ENCODE measurements around the gene ELP1. TPM values are rescaled to one million over a fixed set of nuclear protein-coding genes. Genes with fewer than 3 reads are reported as not detected.

The ELP1 gene
- total RNA-seq, 4 donors from 2014 or later: 15.0 to 20.9 (median 20.6) TPM

GRCh38 chr9:108950168-108950567 lies 16.2 kb upstream of the ELP1 start:
- TF ChIP-seq CTCF (IDR thresholded peaks at IDR 0.05; ENCODE audit: low read depth): no peak

GRCh38 chr9:108939975-108940374 lies 6.1 kb upstream of the ELP1 start:
- TF ChIP-seq CTCF (IDR thresholded peaks at IDR 0.05; ENCODE audit: low read depth): no peak

- TF ChIP-seq CTCF (IDR thresholded peaks at IDR 0.05; ENCODE audit: low read depth): no peak
These were observed 3.8 kb upstream of the ELP1 start for GRCh38 chr9:108937561-108938305.

- TF ChIP-seq CTCF (IDR thresholded peaks at IDR 0.05; ENCODE audit: low read depth): no peak
These were observed 484 bp upstream of the ELP1 start, which contains the start of gene ABITRAM for GRCh38 chr9:108934323-108934893. Gene ABITRAM, plus strand, starts transcription at chr9:108934400. Its CDS starts 87 bp downstream, at chr9:108934487.

- no peak for TF ChIP-seq CTCF (IDR thresholded peaks at IDR 0.05; ENCODE audit: low read depth)
These were observed 650 bp downstream of the ELP1 start for GRCh38 chr9:108933231-108933717.

GRCh38 chr9:108928386-108928785 lies 5.5 kb downstream of the ELP1 start:
- no peak for TF ChIP-seq CTCF (IDR thresholded peaks at IDR 0.05; ENCODE audit: low read depth)

- no peak for TF ChIP-seq CTCF (IDR thresholded peaks at IDR 0.05; ENCODE audit: low read depth)
These were observed 9.5 kb downstream of the ELP1 start for GRCh38 chr9:108924466-108924865.

All from subcutaneous adipose tissue (tissue), 4 donors.